T-cell (primary cell): ENCODE results near the gene JAKMIP1. TPM values are rescaled to one million over a fixed set of nuclear protein-coding genes. Genes with fewer than 3 reads are reported as not detected.
"Not testable (repeated sequence)": the region's sequence is repeated elsewhere in the genome, so short reads cannot be mapped to it uniquely, and the experiment has no call there.

Source experiments
- ATAC-seq, 4 experiments: fragments of 200-7000 bp in 3 of 4; fragments of 150-1000 bp in 1 of 4; cut with Tn5 transposase; replicated peaks in 1 of 4; 1 replicate in 3 of 4; 2 replicates in 1 of 4; pipeline ENCODE4 v1.10.0; 2021; ENCODE audit warnings: moderate library complexity in 3 of 4, mild to moderate bottlenecking in 2 of 4, moderate number of reproducible peaks in 1 of 4
- CTCF ChIA-PET, 2 donors: fragments of 300-600 bp; sonication (Branson Sonifier 250); formaldehyde crosslinking; loops; one replicate each; lab custom pipeline; 2022; ENCODE audit warnings: antibody characterized with exemption in 2 of 2; lab: Charles Lee
- POLR2A ChIA-PET, 2 donors: fragments of 300-600 bp; sonication (Branson Sonifier 250); formaldehyde crosslinking; loops; one replicate each; lab custom pipeline; 2022; ENCODE audit warnings: antibody characterized with exemption in 2 of 2; lab: Charles Lee
- DNase-seq, 35 experiments: peaks; one replicate each; pipeline versions ENCODE4 v3.0.0 to v3.0.0-alpha.2; 2013 to 2023
- H3K27ac ChIP-seq: one replicate; pipeline ENCODE4 v1.5.1; 2013; ENCODE audit warnings: low read length
- H3K27me3 ChIP-seq, 2 experiments: replicated peaks in 1 of 2; 1 replicate in 1 of 2; 2 replicates in 1 of 2; pipeline versions ENCODE4 v1.6.1 to v1.7.0; 2013; ENCODE audit warnings: low read length in 1 of 2, mixed read lengths in 1 of 2; ENCODE audit not compliant: control insufficient read depth in 2 of 2, insufficient read depth in 2 of 2; ENCODE audit errors: extremely low read depth in 1 of 2
- H3K36me3 ChIP-seq, 2 donors: 1 replicate in 1 of 2; 2 replicates in 1 of 2; pipeline versions ENCODE4 v1.6.1 to v1.7.0; 2013; ENCODE audit warnings: low read length in 1 of 2; ENCODE audit not compliant: control insufficient read depth in 2 of 2, insufficient read depth in 1 of 2; ENCODE audit errors: extremely low read depth in 1 of 2
- H3K4me1 ChIP-seq, 2 experiments: 1 replicate in 1 of 2; 2 replicates in 1 of 2; pipeline versions ENCODE4 v1.6.1 to v1.7.0; 2013; ENCODE audit warnings: low read length in 2 of 2, mixed read lengths in 1 of 2; ENCODE audit not compliant: insufficient read depth in 2 of 2, control insufficient read depth in 1 of 2; ENCODE audit errors: extremely low read depth in 1 of 2
- H3K4me3 ChIP-seq, 2 donors: 1 replicate in 1 of 2; 2 replicates in 1 of 2; pipeline versions ENCODE4 v1.5.1 to v1.7.0; 2013; ENCODE audit warnings: mild to moderate bottlenecking in 2 of 2, low read length in 1 of 2, moderate library complexity in 1 of 2; ENCODE audit not compliant: control insufficient read depth in 1 of 2; ENCODE audit errors: extremely low read depth in 1 of 2
- H3K9me3 ChIP-seq: 2 replicates; pipeline ENCODE4 v1.7.0; 2013
- H3K27ac Mint-ChIP-seq, 2 donors: one replicate each; pipeline ENCODE4 v1.8.0; 2020 to 2021; ENCODE audit warnings: mild to moderate bottlenecking in 2 of 2, mixed read lengths in 2 of 2
- H3K27me3 Mint-ChIP-seq, 2 donors: one replicate each; pipeline ENCODE4 v1.8.0; 2021 to 2022; ENCODE audit warnings: mixed read lengths in 2 of 2
- H3K36me3 Mint-ChIP-seq: one replicate; pipeline ENCODE4 v1.8.0; 2021; ENCODE audit warnings: mixed read lengths
- H3K4me1 Mint-ChIP-seq, 3 donors: one replicate each; pipeline ENCODE4 v1.8.0; 2020 to 2022; ENCODE audit warnings: mixed read lengths in 3 of 3, mild to moderate bottlenecking in 1 of 3
- H3K4me3 Mint-ChIP-seq, 3 donors: one replicate each; pipeline ENCODE4 v1.8.0; 2020 to 2022; ENCODE audit warnings: mild to moderate bottlenecking in 3 of 3, mixed read lengths in 3 of 3, moderate library complexity in 3 of 3
- H3K9me3 Mint-ChIP-seq, 3 donors: one replicate each; pipeline ENCODE4 v1.8.0; 2020 to 2022; ENCODE audit warnings: mixed read lengths in 3 of 3
- WGBS: methylation state at CpG from one replicate; pipeline ENCODE4 v1.1.5; 2013; ENCODE audit warnings: missing lambda C conversion rate; ENCODE audit not compliant: insufficient coverage; 5-methylcytosine and 5-hydroxymethylcytosine counted together
- total RNA-seq, 35 experiments: library from RNA in 6 of 35; stranded (reverse) in 6 of 35; fragments of 120-200 nt in 1 of 35; gene quantifications; one replicate each; pipeline versions ENCODE4 v1.2.1 to v1.2.4 and lab custom pipeline; 2013 to 2026

Gene JAKMIP1
- total RNA-seq, 5 donors from 2014 or later (not counting 1 experiment from before 2014, with no cell fraction given), result 3.5 to 14.0 (median 6.1) TPM

DNA sequence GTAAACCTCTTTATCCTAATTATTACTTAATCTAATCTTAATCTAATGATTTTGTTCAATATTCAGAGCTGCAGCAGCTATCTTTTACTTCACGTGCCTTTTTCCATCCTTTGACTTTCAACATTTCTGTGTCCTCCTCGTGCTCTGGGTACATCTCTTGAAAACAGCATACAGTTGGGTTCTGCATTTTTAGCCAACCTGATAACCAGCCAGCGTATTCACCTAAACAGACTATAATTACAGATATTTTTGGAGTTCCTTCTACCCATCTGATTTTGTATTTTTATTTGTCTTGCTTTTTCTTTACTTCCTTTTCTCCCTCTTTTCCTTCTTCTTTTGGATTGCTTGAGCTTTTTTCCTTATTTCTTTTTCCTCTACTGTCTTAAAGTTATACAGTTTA, 16.2 kb upstream of the JAKMIP1 start:
- DNase-seq, result no peak
- no peaks in the 10 kb centered on the region for H3K36me3 ChIP-seq
- peaks cover 0 to 4% of the 10 kb centered on the region in 2 experiments for H3K4me1 ChIP-seq
- no peak overlapping the region for H3K4me3 ChIP-seq
- no peaks in the 10 kb centered on the region for H3K9me3 Mint-ChIP-seq
- no peaks in the 10 kb centered on the region for H3K36me3 Mint-ChIP-seq
- H3K4me1 Mint-ChIP-seq, result peaks cover 0 to 1% (median 0%) of the 10 kb centered on the region in 3 donors
- H3K9me3 ChIP-seq, result peaks cover 2% of the 10 kb centered on the region
- no peak overlapping the region for H3K27ac ChIP-seq
- H3K4me3 Mint-ChIP-seq, result no peak overlapping the region
- POLR2A ChIA-PET, result no interaction called here
- 67% methylated on average over 2 of the region's 3 CpGs for WGBS
- CTCF ChIA-PET, result no interaction called here
- ATAC-seq, result no peak
- H3K27me3 ChIP-seq, result peaks cover 0 to 16% of the 10 kb centered on the region in 2 experiments
- H3K27ac Mint-ChIP-seq, result no peak overlapping the region
- H3K27me3 Mint-ChIP-seq, result peaks cover 35 to 40% of the 10 kb centered on the region in 2 donors

DNA sequence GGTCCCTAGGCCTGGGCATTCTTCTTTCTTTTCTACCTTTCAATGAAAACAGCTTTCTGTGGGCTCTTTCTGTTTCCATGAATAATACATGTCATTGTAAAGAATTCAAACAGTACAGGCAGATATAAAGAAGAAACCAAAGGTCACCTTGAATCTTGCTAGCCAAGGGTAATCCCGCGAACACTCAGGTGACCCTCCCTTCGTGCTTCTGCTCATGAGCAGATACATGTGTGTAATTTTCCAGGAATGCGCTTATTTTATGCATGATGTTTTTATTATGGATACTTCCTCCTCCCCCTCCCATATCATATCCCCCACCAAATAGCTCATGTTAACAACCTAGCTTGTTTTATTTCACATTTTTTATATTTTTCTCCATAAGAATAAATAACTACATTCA, 9.6 kb upstream of the JAKMIP1 start:
- no peak for DNase-seq
- ChIA-PET CTCF (no interaction called here), POLR2A (no interaction called here)
- Mint-ChIP-seq H3K4me3 (no peak overlapping the region), H3K36me3 (no peaks in the 10 kb centered on the region), H3K27ac (no peak overlapping the region), H3K4me1 (no peaks in the 10 kb centered on the region), H3K27me3 (peaks cover 1 to 21% of the 10 kb centered on the region in 2 donors), H3K9me3 (no peaks in the 10 kb centered on the region)
- H3K4me3 ChIP-seq, result no peak overlapping the region
- ATAC-seq, result no peak
- no peaks in the 10 kb centered on the region for H3K36me3 ChIP-seq
- no CpG with 5 or more reads among the region's 4 CpGs for WGBS
- no peak overlapping the region for H3K27ac ChIP-seq
- H3K4me1 ChIP-seq, result no peaks in the 10 kb centered on the region
- H3K27me3 ChIP-seq, result peaks cover 0 to 15% of the 10 kb centered on the region in 2 experiments
- peaks cover 2% of the 10 kb centered on the region for H3K9me3 ChIP-seq

DNA sequence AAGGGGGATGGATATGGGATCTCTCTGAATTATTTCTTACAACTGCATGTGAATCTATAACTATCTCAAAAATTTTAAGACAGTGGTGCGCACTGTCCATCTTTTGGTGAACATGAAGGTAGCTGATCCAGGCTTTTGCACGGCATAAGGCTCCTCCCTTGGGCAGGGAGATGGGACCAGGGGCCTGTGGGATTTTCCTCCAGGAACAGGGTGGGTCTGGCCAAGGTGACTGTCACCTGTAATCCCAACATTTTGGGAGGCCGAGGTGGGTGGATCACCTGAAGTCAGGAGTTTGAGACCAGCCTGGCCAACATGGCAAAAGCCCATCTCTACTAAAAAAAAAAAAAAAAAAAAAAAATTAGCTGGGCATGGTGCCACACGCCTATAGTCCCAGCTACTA, 8.9 kb upstream of the JAKMIP1 start:
- H3K27me3 Mint-ChIP-seq, result peaks cover 1 to 17% of the 10 kb centered on the region in 2 donors
- H3K4me1 Mint-ChIP-seq, ATAC-seq, H3K27ac ChIP-seq, H3K4me3 Mint-ChIP-seq, H3K36me3 Mint-ChIP-seq, H3K4me1 ChIP-seq, DNase-seq, H3K9me3 ChIP-seq, H3K27ac Mint-ChIP-seq, CTCF ChIA-PET, H3K36me3 ChIP-seq, H3K9me3 Mint-ChIP-seq, POLR2A ChIA-PET, H3K4me3 ChIP-seq: not testable (repeated sequence)
- peaks cover 0 to 15% of the 10 kb centered on the region in 2 experiments for H3K27me3 ChIP-seq
- 60% methylated on average over 1 of the region's 4 CpGs for WGBS

GRCh38 chr4:6208416-6208815, 8.1 kb upstream of the JAKMIP1 start:
- Mint-ChIP-seq H3K4me3 (no peak overlapping the region), H3K9me3 (no peaks in the 10 kb centered on the region), H3K4me1 (no peaks in the 10 kb centered on the region), H3K36me3 (no peaks in the 10 kb centered on the region), H3K27me3 (peaks cover 1 to 17% of the 10 kb centered on the region in 2 donors), H3K27ac (no peak overlapping the region)
- no peak overlapping the region for H3K27ac ChIP-seq
- DNase-seq (no peak), ATAC-seq (no peak)
- ChIA-PET CTCF (no interaction called here), POLR2A (no interaction called here)
- WGBS, result 90% methylated on average over 4 of the region's 6 CpGs
- H3K9me3 ChIP-seq, result peaks cover 2% of the 10 kb centered on the region
- no peaks in the 10 kb centered on the region for H3K4me1 ChIP-seq
- peaks cover 0 to 17% of the 10 kb centered on the region in 2 experiments for H3K27me3 ChIP-seq
- no peak overlapping the region for H3K4me3 ChIP-seq
- no peaks in the 10 kb centered on the region for H3K36me3 ChIP-seq

DNA sequence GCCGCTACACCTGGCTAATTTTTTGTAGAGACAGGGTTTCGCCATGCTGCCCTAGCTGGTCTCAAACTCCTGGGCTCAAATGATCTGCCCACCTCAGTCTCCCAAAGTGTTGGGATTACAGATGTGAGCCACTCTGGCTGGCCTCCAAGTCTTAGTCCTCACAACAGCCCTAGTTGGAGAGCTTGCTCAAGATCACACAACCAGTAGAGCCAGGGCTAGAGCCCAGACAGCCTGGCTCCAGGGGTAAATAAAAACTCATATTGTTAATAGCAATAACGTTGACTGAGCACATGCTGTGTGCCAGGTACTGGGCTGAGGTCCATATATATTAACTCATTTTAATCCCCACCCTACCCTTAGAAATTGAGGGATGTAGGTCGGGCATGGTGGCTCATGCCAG, 7.3 kb upstream of the JAKMIP1 start:
- H3K9me3 ChIP-seq, result no peaks in the 10 kb centered on the region
- no peaks in the 10 kb centered on the region for H3K4me1 ChIP-seq
- Mint-ChIP-seq H3K36me3 (no peaks in the 10 kb centered on the region), H3K27ac (no peak overlapping the region), H3K4me1 (no peaks in the 10 kb centered on the region), H3K4me3 (no peak overlapping the region), H3K9me3 (no peaks in the 10 kb centered on the region), H3K27me3 (peaks cover 1 to 19% of the 10 kb centered on the region in 2 donors)
- no peak for DNase-seq
- ChIA-PET CTCF (no interaction called here), POLR2A (no interaction called here)
- WGBS, result 94% methylated on average over 2 of the region's 4 CpGs
- no peak for ATAC-seq
- H3K36me3 ChIP-seq, result no peaks in the 10 kb centered on the region
- peaks cover 0 to 17% of the 10 kb centered on the region in 2 experiments for H3K27me3 ChIP-seq
- no peak overlapping the region for H3K4me3 ChIP-seq
- no peak overlapping the region for H3K27ac ChIP-seq

DNA sequence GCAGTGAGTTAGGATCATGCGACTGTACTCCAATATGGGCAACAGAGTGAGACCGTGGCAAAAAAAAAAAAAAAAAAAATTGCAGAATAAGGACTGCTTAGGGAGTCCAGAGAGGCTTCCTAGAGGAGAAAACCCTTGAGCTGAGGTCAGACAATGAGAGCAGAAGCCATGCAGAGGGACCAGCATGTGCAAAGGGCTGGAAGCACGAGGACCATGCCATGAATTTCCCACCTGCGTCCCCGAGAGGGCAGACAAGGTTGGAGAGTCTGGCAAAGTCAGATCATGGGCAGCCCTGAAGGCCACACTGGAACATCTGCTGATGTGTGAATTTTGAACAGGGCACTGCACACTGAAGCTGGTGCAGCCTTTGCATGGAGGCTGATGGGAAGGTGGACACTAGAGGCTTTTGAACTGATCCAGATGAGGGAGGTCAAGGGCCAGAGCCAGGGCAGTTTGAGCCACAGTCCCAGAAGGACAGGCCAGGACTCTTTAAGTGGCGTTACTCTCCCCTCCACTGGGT, 6.5 kb upstream of the JAKMIP1 start:
- CTCF ChIA-PET, result interaction anchor here in 1 of 2 donors (0.5 kb wide), 1 partner anchor 38 kb away, joined by 3 read pairs; no protein-coding TSS in a partner anchor
- no peaks in the 10 kb centered on the region for H3K9me3 ChIP-seq
- H3K27ac ChIP-seq, result no peak overlapping the region
- H3K36me3 ChIP-seq, result no peaks in the 10 kb centered on the region
- ATAC-seq, result no peak
- 88% methylated on average over 3 of the region's 6 CpGs for WGBS
- H3K4me3 Mint-ChIP-seq, result no peak overlapping the region
- peaks cover 3 to 25% of the 10 kb centered on the region in 2 donors for H3K27me3 Mint-ChIP-seq
- H3K27me3 ChIP-seq, result peaks cover 0 to 17% of the 10 kb centered on the region in 2 experiments
- H3K4me1 ChIP-seq, result peaks cover 0 to 2% of the 10 kb centered on the region in 2 experiments
- H3K36me3 Mint-ChIP-seq, result no peaks in the 10 kb centered on the region
- no peak overlapping the region for H3K4me3 ChIP-seq
- POLR2A ChIA-PET, result no interaction called here
- no peaks in the 10 kb centered on the region for H3K9me3 Mint-ChIP-seq
- no peak overlapping the region for H3K27ac Mint-ChIP-seq
- DNase-seq, result no peak
- peaks cover 0 to under 1% (median 0%) of the 10 kb centered on the region in 3 donors for H3K4me1 Mint-ChIP-seq
